ENCODE data around the gene KIF26A.
"Not testable (repeated sequence)": the region's sequence is repeated elsewhere in the genome, so short reads cannot be mapped to it uniquely, and the experiment has no call there.

The KIF26A gene

DNA sequence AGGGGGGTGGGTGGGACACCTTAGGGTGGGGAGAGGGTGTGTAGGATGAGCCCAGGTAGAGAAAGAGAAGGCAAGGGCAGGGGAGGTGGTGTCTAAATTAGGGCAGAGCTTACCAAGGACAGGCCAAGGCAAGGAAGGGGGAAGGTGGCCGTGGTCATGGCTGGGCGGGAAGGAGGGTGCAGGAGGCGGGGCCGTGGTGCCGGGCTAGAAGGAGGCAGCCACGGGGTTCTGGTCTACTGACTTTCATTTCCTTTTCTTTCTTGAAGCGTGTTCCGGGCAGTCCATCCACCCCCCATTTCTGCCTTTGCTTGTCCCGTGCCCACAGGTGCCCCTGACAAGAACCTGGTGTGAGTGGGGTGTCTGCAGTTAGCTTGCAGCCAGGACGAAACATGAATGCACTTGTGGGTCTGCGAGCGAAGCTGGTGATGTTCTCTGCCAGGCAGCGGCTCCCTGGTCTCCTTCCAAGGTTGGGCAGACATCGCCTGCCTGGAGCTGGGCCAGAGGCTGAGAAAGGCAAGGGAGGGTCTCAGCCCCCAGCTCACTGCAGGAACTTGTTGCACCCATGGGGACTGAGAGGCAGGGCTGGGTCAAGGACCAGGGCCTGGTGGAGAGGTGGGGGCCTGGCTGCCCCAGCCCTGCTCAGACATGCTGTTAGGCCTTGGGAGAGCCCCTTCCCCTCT, 58.2 kb downstream of the KIF26A start:
- DNase-seq, result no peak

DNA sequence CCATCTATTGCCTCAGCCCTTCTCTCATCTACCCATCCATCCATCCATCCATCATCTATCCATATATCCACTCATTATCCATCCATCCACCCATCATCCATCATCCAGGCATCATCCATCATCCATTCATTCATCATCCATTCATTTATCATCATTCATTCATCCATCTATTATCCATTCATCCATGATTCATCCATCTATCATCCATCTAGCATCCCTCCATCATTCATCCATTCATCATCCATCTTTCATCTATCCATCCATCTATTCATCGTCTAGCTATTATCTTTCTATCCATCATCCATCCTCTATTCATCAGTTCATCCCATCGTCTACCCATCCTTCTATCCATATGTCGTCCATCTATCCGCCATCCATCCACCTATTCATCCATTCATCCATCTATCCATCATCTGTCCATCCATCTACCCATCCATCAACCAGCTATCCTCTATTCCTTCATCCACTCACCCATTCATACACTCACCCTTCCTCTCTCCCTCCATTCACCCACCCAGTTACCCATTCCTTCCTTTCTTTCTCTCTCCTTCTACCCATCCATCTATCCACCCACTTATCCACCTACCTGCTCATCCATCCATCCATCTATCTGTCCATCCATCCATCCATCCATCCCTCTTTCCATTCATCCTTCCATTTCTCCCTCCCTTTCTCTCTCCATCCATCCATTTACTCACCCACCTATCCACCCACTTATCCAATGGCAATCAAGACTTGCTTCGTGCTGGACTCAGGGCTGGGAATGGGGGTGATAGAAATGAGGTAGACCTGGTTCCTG, 59.3 kb downstream of the KIF26A start:
- DNase-seq, result no peak

DNA sequence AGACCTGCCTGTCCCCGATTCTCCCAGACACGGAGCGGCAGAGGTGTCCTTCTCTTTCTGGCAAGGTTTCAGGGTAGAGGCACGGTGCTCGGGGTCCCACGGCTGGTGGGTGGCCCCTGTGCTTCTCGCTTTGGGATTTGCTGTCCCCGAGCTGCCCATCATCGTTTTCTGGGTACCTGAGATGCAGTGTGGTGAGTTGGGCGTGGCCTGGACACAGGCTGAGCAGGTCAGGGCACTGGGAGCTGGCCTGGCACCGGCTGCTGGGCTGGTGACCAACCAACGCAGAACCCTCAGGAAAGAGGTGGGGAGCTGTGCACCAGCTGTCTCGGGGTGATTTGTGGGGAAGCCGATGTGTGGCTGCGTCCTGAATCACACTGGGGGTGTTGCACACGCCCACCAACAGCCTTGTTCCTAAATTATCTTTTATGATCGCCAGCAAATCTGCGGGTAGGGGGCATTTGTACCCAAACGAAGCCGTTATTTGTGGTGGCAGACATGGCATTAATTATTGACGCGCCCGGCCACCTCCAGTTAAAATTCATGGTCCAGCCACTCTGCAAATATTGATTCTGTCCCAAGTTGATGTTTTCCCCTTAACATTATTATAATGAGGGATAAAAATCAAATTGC, 61.0 kb downstream of the KIF26A start:
- DNase-seq, result no peak

DNA sequence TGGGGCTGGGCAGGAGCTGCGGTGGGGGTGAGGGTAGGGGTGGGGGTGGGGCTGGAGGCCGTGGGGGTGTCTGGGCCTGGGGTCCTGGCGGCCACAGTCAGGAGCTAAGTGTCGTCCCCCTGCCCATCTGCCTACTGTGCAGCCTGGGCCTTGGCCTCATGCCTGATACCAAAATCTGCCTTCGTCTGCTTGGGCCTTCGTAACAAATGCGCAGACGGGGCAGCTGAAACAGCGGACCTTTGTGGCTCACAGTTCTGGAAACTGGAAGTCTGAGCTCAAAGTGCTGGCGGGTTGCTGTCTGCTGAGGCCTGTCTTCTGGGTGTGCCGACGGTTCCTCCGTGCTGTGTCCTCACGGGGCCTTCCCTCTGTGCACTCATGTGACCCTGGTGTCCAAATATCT, 61.7 kb downstream of the KIF26A start:
- no peak for DNase-seq

DNA sequence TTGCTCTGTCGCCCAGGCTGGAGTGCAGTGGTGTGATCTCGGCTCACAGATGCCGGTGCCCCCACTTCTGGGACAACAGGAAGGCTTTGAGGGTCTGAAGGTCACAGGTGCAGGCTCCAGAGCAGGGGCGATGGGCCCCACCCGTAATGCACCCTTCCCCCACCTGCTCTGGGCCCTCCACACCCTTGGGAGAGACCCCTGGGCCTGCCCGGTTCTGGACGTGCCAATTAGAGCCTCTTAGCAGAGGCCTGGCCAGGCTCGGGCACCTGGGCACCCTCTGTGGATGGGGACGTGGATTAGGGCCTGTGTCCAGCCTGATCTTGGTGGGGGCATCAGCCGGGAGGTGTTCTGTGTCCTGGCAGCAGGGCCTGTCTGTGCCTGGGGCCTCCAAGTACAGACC, 62.2 kb downstream of the KIF26A start:
- no peak for DNase-seq

DNA sequence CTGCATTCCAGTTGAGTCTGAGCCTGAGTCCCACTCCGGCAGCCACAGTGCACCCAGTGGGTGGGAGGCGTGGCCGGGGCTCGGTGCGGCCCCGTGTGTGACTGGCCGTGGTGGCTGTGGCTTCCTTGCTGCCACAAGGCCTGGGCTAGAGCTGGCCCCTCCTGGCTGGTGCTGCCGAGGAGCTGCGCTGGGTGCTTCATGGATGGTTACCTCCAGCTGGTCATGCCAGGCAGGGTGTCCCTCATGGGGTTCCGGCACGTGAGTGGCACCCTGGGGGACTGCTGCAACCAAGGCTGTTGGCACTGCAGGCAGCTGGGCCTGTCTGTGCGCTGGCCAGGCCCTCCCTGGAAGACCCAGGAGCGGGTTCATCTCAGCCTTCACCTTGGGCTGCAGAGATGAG, 62.7 kb downstream of the KIF26A start:
- no peak for DNase-seq

DNA sequence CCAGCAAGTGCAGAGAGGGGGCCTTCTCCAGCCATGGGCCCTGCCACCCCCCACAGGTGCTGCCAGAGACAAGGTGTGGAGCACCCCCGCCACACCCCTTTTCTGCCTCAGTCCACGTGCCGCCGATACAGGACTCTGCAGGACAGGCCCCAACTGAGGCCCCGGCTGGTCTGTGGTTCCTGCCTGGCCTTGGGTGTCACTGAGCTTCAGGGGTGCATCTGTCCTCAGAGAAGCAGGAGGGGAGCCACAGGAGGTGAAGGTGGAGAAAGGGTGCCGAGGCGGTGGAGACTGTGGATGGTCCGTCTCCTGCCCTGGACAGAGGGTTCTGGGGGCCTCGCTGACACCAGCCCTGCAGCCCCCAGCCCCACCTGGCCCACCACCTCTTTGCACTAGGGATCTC, 63.1 kb downstream of the KIF26A start:
- DNase-seq, result no peak

DNA sequence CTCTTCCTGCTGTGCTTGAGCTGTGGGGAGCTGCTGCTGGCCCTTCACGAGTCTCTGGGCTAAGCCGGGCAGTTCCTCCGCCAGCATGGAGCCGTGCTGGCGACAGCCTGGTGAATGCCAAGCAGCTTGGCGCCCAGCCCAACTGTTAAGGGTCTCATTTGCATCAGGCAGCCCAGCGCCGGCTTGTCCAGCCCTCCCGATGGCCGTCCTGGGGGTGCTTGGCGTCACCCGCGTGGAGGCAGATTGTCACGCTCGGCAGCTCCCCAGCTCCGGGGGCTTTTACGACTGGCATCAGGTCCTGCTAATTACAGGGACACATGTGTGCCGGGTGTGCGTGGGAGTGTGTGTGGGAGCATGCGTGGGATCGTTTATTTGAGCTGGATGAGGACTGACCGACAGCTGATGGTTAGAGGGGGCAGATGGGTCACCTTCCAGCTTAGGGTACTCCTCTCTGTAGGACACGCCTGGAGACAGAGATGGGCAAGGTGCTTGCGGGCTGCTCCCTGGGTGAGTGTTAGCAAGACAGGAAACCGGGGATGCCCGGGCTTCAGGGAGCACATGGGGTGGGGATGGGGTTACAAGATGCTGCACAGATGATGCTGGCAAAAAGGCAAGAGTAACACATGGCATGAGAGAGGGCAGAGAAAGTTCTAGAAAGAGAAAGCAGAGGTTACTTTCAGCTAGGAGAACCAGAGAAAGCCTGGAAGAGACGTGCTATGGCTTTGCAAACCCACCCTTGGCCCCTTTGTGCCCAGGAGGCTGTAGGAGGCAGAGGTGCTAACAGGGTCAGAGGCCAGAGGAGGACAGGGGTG, 64.1 kb downstream of the KIF26A start:
- no peak for DNase-seq

DNA sequence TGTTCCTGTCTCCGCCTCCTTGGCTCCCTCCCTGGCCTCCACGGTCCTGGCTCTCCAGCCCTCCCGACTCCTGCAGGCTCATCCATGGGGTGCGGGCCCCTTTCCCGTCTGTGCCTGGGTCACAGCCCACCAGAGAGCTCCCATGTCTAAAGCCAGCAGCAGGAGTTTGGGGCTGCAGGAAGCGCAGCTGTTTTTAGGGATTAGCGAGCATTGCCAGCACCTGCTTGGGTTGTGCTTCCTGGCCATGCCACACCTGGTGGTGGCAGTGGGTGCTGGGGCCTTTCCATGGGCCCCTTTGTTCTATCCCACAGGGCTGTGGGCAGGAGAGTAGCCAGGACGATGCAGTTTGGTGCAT, 64.7 kb downstream of the KIF26A start:
- DNase-seq, result no peak

DNA sequence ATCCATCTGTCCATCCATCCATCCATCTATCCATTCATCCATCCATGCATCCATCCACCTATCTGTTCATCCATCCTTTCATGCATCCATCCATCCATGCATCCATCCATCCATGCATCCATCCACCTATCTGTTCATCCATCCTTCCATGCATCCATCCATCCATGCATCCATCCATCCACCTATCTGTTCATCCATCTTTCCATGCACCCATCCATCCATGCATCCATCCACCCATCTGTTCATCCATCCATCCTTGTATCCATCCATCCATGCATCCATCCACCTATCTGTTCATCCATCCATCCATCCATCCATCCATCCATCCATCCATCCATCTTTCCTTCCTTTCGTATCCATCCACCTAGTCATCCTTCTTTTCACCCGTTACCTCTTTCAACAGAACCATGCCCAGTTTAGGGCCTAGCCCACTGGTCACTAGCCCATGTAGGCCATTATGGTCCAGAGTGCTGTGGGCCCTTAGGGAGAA, 66.3 kb downstream of the KIF26A start:
- no peak for DNase-seq

DNA sequence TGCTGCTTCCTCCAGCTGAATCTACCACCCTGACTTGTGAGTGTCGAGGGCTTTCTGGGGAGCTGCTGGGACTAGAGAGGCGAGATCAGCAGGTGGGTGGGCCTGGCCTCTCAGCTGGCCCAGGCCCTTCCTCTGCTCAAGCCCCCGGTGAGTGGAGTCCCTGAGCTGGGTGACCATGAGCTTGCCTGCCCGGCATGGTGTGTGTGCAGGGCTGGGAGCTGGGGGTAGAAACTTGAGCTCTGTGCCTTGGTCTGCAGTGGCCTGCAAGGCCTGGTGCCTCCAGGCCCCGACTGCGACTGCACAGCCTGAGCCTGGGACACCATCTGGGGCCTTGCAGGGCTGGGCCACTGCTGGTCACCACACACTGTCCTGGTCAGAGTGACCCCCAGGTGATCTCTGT, 67.4 kb downstream of the KIF26A start:
- no peak for DNase-seq

DNA sequence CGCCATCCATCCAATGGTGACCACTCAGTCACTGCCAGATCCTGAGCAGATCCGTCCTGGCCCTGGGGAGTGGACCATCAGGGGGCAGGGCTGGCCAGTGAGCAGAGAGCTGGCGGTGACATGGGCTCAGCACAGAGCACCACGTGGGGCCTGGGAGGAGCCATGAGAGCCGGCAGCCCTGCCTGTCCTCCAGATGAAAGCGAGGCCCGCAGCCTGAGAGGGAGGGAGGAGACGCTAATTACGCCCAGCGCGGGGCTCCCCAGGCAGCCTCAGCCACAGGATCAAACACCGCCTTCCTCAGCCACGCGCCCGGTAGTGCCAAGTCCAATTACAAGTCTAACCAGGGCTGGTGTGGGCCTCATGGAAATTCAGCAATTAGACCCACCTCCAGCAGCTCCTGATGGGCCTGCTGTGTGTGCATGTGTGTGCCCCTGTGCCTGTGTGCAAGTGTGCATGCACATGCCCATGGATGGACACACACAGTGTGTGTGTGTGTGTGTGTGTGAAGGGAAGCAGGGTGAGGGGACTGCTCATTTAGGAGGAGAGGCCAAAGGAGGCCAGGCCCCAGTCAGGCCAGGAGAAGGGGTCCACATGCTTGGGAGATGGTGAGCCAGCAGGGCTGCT, 68.0 kb downstream of the KIF26A start:
- no peak for DNase-seq

DNA sequence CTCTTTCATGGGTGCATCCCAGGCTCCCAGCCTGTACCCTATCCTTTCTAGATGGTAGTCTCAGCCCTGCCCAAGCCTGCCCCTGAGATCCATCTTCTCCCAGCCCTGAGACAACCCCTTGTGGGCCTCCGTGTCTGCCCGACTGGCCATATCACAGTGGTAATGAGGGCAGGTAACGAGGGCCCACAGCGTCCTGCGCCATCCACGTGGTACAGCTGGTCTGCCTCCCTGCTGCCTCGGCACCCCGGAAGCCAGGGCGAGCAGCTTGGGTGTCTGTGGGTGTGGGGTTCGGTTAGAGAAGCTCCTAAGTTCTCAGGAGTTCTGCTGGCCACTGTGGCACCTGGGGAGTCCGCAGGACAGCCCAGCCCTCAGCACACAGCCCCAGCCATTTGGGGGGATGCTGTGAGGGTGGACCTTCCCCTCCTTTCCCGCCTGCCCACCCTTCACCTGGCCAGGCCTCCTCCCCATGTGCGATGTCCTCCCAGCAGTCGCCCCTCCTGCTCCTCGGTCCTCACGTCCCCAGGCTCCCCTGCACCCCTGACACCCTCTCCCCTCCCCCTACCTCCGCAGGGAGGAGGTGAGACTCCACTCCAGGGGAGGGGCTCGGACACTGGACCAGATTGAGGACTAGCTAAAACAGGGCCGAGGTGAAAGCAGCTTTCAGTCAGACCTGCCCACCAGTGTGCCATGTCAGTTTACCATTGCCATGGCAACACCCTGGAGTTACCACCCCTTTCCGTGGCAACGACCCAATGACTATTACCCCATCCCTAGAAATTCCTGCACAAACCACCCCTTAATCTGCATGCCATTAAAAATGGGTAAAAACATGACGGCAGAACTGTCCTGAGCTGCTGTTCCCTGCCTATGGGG, 69.0 kb downstream of the KIF26A start:
- DNase-seq, result no peak

DNA sequence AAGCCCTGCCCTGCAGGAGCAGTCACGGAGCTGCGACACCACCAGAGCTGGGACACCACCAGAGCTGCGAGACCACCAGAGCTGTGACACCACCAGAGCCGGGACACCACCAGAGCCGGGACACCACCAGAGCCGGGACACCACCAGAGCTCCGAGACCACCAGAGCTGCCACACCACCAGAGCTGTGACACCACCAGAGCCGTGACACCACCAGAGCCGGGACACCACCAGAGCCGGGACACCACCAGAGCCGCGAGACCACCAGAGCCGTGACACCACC, 69.6 kb downstream of the KIF26A start:
- not testable (repeated sequence) for DNase-seq

DNA sequence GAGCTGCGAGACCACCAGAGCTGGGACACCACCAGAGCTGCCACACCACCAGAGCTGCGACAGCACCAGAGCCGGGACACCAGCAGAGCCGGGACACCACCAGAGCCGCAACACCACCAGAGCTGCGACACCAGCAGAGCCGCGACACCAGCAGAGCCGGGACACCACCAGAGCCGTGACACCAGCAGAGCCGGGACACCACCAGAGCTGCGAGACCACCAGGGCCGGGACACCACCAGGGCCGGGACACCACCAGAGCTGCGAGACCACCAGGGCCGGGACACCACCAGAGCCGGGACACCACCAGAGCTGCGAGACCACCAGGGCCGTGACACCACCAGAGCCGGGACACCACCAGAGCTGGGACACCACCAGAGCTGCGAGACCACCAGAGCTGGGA, 69.9 kb downstream of the KIF26A start:
- not testable (repeated sequence) for DNase-seq

DNA sequence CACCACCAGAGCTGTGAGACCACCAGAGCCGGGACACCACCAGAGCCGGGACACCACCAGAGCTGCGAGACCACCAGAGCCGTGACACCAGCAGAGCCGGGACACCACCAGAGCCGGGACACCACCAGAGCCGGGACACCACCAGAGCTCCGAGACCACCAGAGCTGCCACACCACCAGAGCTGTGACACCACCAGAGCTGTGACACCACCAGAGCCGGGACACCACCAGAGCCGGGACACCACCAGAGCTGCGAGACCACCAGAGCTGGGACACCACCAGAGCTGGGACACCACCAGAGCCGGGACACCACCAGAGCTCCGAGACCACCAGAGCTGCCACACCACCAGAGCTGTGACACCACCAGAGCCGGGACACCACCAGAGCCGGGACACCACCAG, 70.7 kb downstream of the KIF26A start:
- DNase-seq, result not testable (repeated sequence)

DNA sequence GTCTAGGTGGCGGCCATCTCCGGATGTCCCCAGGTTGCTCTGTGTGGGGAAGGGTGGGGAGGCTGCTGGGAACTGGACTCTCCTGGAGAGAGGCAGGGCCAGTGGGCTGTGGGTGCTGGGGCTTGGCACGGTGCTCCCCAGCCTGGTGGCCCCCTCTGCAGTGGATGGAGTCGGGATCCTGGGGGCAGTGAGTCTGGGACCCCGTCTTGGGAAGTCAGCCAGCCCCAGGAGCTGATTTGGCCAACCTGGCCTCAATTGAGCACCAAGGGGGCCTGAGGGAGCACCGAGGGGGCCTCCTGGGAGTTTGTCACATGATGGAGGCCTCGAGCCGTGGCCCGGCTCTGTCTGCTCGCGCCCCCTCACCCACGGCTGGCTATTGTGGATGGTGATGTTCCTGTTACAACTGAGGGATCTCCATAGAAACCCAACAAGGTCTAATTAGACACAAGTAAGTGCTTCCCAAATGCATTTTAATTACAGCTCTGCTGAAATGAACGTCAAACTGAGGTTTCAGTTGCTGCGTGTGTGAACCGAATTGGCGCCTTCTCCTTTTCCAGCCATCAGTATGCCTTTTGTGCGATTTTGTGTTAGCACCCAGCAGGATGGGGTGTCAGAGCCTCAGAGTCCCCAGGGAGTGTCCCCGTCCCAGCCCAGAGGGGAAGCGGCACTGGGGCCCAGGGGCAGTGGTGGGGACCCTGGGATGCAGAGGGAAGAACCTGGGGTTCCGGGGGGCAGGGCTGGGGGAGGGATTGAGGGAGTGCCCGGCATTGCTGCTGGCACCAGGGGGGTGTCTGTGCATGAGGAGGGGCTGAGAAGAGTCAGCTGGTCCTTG, 71.8 kb downstream of the KIF26A start:
- DNase-seq, result no peak

DNA sequence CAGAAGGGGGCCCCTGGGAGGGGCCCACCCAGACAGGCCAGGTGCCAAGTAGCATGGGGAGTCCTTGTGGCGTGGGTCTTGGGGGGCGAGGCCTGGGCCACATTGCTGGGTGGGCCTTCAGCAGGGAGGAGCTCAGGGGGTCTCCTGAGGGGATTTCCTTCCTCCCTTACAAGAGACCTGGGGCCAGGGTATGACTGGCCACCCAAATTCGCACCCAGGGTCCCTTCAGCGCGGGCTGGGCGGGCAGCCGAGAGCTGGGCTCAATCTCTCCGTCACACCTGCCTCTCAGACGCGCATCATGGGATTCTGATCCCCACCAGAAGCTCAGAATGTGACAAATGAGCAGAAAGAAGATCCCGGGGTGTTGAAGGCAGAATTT, 72.4 kb downstream of the KIF26A start:
- no peak for DNase-seq

DNA sequence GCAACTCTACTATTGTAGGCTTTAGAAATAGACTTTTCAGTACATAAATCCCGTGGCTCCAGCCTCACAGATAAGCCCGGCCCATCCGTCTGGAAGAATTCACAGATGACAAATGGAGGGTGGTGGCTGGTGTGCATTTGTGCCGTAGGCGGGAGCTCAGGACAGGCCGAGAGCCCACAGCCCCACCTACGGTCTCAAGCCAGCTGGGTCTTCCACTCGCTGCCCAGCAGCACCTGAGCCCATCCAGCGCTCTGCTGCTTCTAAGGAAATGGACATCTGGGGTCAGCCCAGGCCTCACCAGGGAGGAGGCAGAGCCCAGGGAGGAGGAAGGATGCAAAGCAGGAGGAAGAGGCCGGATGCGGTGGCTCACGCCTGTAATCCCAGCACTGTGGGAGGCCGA, 72.8 kb downstream of the KIF26A start:
- no peak for DNase-seq

DNA sequence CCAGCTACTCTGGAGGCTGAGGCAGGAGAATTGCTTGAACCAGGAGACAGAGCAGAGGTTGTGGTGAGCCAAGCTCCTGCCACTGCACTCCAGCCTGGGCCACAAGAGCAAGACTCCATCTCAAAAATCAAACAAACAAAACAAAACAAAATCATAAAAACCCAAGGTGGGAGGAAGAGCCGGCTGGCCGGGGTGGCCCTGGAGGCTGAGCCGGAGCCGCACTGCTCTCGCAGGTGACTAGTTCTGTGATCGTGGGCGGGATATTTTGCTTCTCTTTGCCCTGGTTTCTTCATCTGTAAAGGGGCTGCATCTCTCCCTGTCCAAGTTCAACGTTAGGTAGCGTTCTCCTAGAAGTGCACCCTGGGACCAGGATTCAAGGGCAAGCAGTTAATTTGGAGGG, 73.4 kb downstream of the KIF26A start:
- no peak for DNase-seq
